Keratinocyte (primary cell): ENCODE data around the gene MMP24OS. TPM values are rescaled to one million over a fixed set of nuclear protein-coding genes. Genes with fewer than 3 reads are reported as not detected.

ENCODE experiments used
- DNase-seq: peaks from one replicate; pipeline ENCODE4 v3.0.0-alpha.2; 2011; ENCODE audit warnings: low read depth, missing footprints, low spot score
- FAIRE-seq: peaks from 2 replicates; lab custom pipeline; 2011; peaks lifted over from hg19 to GRCh38; lab: Jason Lieb, UNC
- H2AFZ ChIP-seq: 2 replicates; pipeline ENCODE4 v1.6.0; 2012; ENCODE audit warnings: low read length, control low read depth, inconsistent platforms; ENCODE audit not compliant: control insufficient read depth
- H3K27ac ChIP-seq: 2 replicates; pipeline ENCODE4 v1.5.1; 2011; ENCODE audit warnings: low read length; ENCODE audit not compliant: control insufficient read depth, insufficient read depth
- H3K27me3 ChIP-seq: 3 replicates; pipeline ENCODE4 v1.6.0; 2011; ENCODE audit warnings: low read length; ENCODE audit not compliant: control insufficient read depth, insufficient read depth; ENCODE audit errors: extremely low read depth
- H3K36me3 ChIP-seq, 2 experiments: 2 replicates in 1 of 2; 3 replicates in 1 of 2; pipeline ENCODE4 v1.5.1; 2011; ENCODE audit warnings: low read length in 2 of 2, mild to moderate bottlenecking in 1 of 2; ENCODE audit not compliant: control insufficient read depth in 2 of 2, insufficient read depth in 2 of 2; ENCODE audit errors: extremely low read depth in 1 of 2
- H3K4me1 ChIP-seq: 3 replicates; pipeline ENCODE4 v1.5.1; 2011; ENCODE audit warnings: low read length; ENCODE audit not compliant: control insufficient read depth, insufficient read depth; ENCODE audit errors: extremely low read depth
- H3K4me2 ChIP-seq: 3 replicates; pipeline ENCODE4 v1.6.0; 2011; ENCODE audit warnings: low read depth, low read length; ENCODE audit not compliant: control insufficient read depth, insufficient read depth; ENCODE audit errors: extremely low read depth
- H3K4me3 ChIP-seq, 3 experiments: fragments of 200-600 bp in 1 of 3; sonication (generic) in 1 of 3; 2 replicates in 2 of 3; 3 replicates in 1 of 3; pipeline ENCODE4 v1.5.1; 2011 to 2016; ENCODE audit warnings: low read length in 3 of 3, mild to moderate bottlenecking in 3 of 3, control low read depth in 2 of 3, inconsistent platforms in 1 of 3, low read depth in 1 of 3, mixed read lengths in 1 of 3, mixed run types in 1 of 3, moderate library complexity in 1 of 3; ENCODE audit not compliant: control insufficient read depth in 2 of 3, insufficient read depth in 2 of 3; ENCODE audit errors: extremely low read depth in 1 of 3
- H3K79me2 ChIP-seq: 2 replicates; pipeline ENCODE4 v1.6.0; 2012; ENCODE audit warnings: low read length; ENCODE audit not compliant: control insufficient read depth, insufficient read depth
- H3K9ac ChIP-seq: 3 replicates; pipeline ENCODE4 v1.6.0; 2011; ENCODE audit warnings: low read length; ENCODE audit not compliant: control insufficient read depth, insufficient read depth; ENCODE audit errors: extremely low read depth
- H3K9me1 ChIP-seq: 3 replicates; pipeline ENCODE4 v1.6.0; 2011; ENCODE audit warnings: low read length; ENCODE audit not compliant: control insufficient read depth, insufficient read depth; ENCODE audit errors: extremely low read depth
- H3K9me3 ChIP-seq: 2 replicates; pipeline ENCODE4 v1.5.1; 2012; ENCODE audit warnings: low read depth, low read length; ENCODE audit not compliant: control insufficient read depth
- H4K20me1 ChIP-seq: 3 replicates; pipeline ENCODE4 v1.6.0; 2011; ENCODE audit warnings: low read length; ENCODE audit not compliant: control insufficient read depth, insufficient read depth; ENCODE audit errors: extremely low read depth
- CTCF ChIP-seq, 3 experiments: IDR thresholded peaks in 1 of 3; conservative IDR thresholded peaks in 1 of 3; optimal IDR thresholded peaks in 1 of 3; 2 replicates in 2 of 3; 3 replicates in 1 of 3; pipeline versions ENCODE3 to v1.5.1; 2011; ENCODE audit warnings: low read length in 3 of 3, mild to moderate bottlenecking in 3 of 3, moderate library complexity in 2 of 3, control low read depth in 1 of 3, inconsistent platforms in 1 of 3; ENCODE audit not compliant: insufficient read depth in 2 of 3; ENCODE audit errors: extremely low read depth in 1 of 3
- EZH2 ChIP-seq: IDR thresholded peaks from one replicate; pipeline ENCODE4 v1.6.1; 2012; ENCODE audit warnings: inconsistent platforms, mild to moderate bottlenecking, low read length, moderate library complexity
- dilution Hi-C: fragments of 300-500 bp; cut with MboI; formaldehyde crosslinking; loops from one replicate; pipeline ENCODE4 v1.7.0; 2020; ENCODE audit warnings: low sequenced_read_pairs; ENCODE audit not compliant: extremely low pct_ligation_motif_present
- polyA plus RNA-seq, 5 experiments: library from polyadenylated mRNA; depleted of rRNA in 3 of 5; stranded (reverse) in 3 of 5; stranded (forward) in 1 of 5; unstranded in 1 of 5; fragments of >200 nt; gene quantifications; 1 replicate in 1 of 5; 2 replicates in 3 of 5; 3 replicates in 1 of 5; pipeline versions ENCODE4 v1.2.1 to v1.2.3, GENCODE V29; 2011 to 2012; ENCODE audit warnings: missing spikeins in 2 of 5, low read depth in 1 of 5, low replicate concordance in 1 of 5

Gene MMP24OS
- polyA plus RNA-seq, 1 donor (not counting 4 experiments of a cell fraction or from before 2014, with no cell fraction given) = 19.5 TPM

GRCh38 chr20:35246723-35247122 is 31.2 kb downstream of the MMP24OS start:
- dilution Hi-C loops = no loop called here
- no peak overlapping the region for H3K4me3 ChIP-seq
- H4K20me1 ChIP-seq = no peaks in the 10 kb centered on the region
- H3K4me2 ChIP-seq = no peak overlapping the region
- H2AFZ ChIP-seq = no peak overlapping the region
- H3K36me3 ChIP-seq = no peaks in the 10 kb centered on the region
- H3K9me3 ChIP-seq = no peaks in the 10 kb centered on the region
- FAIRE-seq (no peak), DNase-seq (no peak)
- H3K9ac ChIP-seq = no peak overlapping the region
- no peak overlapping the region for H3K27ac ChIP-seq
- no peaks in the 10 kb centered on the region for H3K27me3 ChIP-seq
- no peaks in the 10 kb centered on the region for H3K79me2 ChIP-seq
- H3K4me1 ChIP-seq = no peaks in the 10 kb centered on the region
- H3K9me1 ChIP-seq = no peaks in the 10 kb centered on the region
- no peak for TF ChIP-seq EZH2
- no peak for TF ChIP-seq CTCF (optimal IDR thresholded peaks at IDR 0.05 in 1 of 3, IDR thresholded peaks at IDR 0.05 in 1 of 3, conservative IDR thresholded peaks at IDR 0.05 in 1 of 3; ENCODE audit: extremely low read depth in 1 of 3, insufficient read depth in 2 of 3, low read length in 3 of 3)

- Histone ChIP-seq H3K79me2 (no peaks in the 10 kb centered on the region), H3K9me3 (no peaks in the 10 kb centered on the region), H2AFZ (no peak overlapping the region), H3K4me1 (no peaks in the 10 kb centered on the region), H3K9me1 (no peaks in the 10 kb centered on the region), H3K9ac (no peak overlapping the region), H4K20me1 (no peaks in the 10 kb centered on the region), H3K27ac (no peak overlapping the region), H3K4me3 (no peak overlapping the region), H3K27me3 (peaks cover 10% of the 10 kb centered on the region), H3K36me3 (no peaks in the 10 kb centered on the region), H3K4me2 (no peak overlapping the region)
- TF ChIP-seq CTCF (optimal IDR thresholded peaks at IDR 0.05 in 1 of 3, IDR thresholded peaks at IDR 0.05 in 1 of 3, conservative IDR thresholded peaks at IDR 0.05 in 1 of 3; ENCODE audit: extremely low read depth in 1 of 3, insufficient read depth in 2 of 3, low read length in 3 of 3) (no peak), EZH2 (no peak)
- FAIRE-seq = no peak
- no peak for DNase-seq
- dilution Hi-C loops = no loop called here
Measured at GRCh38 chr20:35243986-35244385, 33.9 kb downstream of the MMP24OS start.
